Thyroid gland (tissue), 4 donors: Measurements from ENCODE around the gene ANKRD31.

ENCODE experiments used
- CTCF ChIP-seq, 6 experiments: fragments of 200-600 bp in 3 of 6; fragments of 450-650 bp in 3 of 6; sonication (generic) in 3 of 6; IDR thresholded peaks; one replicate each; pipeline ENCODE4 v1.5.1; 2016 to 2019; ENCODE audit warnings: antibody characterized with exemption in 6 of 6, mild to moderate bottlenecking in 2 of 6, inconsistent platforms in 1 of 6, moderate library complexity in 1 of 6
- POLR2A ChIP-seq, 2 donors: fragments of 450-650 bp; IDR thresholded peaks; one replicate each; pipeline ENCODE4 v1.6.1; 2017; ENCODE audit warnings: antibody characterized with exemption in 2 of 2, mild to moderate bottlenecking in 2 of 2, moderate library complexity in 1 of 2

- TF ChIP-seq CTCF (IDR thresholded peaks at IDR 0.05) (no peak), POLR2A (IDR thresholded peaks at IDR 0.05) (no peak)
Observed at GRCh38 chr5:75130818-75131349, 105.8 kb downstream of the ANKRD31 start.
